DND-41 (cell line): ENCODE measurements around the gene RAB6D.
"Not testable (repeated sequence)": the region's sequence is repeated elsewhere in the genome, so short reads cannot be mapped to it uniquely, and the experiment has no call there.

Experiments
- CTCF ChIP-seq: IDR thresholded peaks from 2 replicates; pipeline ENCODE4 v1.5.1; 2012; ENCODE audit warnings: borderline replicate concordance, low read length, moderate library complexity, mild to moderate bottlenecking; ENCODE audit not compliant: poor library complexity, severe bottlenecking; ENCODE audit errors: extremely low read depth
- EZH2 ChIP-seq: IDR thresholded peaks from 3 replicates; pipeline ENCODE4 v1.6.1; 2012; ENCODE audit warnings: borderline replicate concordance, low read depth, mild to moderate bottlenecking, moderate library complexity, low read length, inconsistent platforms; ENCODE audit not compliant: severe bottlenecking

- TF ChIP-seq CTCF, result not testable (repeated sequence)
- TF ChIP-seq EZH2, result peak; percentile 79
Measured at GRCh38 chr2:131363703-131364186, at the start of gene RAB6D.
